ENCODE results near the gene CBR3. TPM values are rescaled to one million over a fixed set of nuclear protein-coding genes. Genes with fewer than 3 reads are reported as not detected.

Gene CBR3
- polyA plus RNA-seq, 1 of the 3 experiments (the other 2 are of a cell fraction): 6.7 TPM

DNA sequence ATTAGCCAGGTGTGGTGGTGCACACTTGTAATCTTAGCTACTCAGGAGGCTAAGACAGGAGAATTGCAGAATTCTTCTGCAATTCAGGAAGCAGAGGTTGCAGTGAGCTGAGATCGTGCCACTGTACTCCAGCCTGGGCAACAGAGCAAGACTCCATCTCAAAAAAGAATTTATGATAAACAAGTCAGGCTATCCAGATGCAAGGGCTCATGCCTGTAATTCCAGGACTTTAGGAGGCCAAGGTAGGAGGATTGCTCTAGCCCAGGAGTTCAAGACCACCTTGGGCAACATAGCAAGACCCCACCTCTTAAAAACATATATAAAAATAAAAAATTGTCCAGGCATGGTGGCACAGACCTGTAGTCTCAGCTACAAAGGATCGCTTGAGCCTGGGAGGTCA, 10.5 kb upstream of the CBR3 start:
- ChIA-PET CTCF (interaction anchor here (1.2 to 6.8 kb wide), 5 partner anchors 12 to 95 kb away, joined by 4 to 56 read pairs (median 10); partner anchors contain the start of gene CBR3), POLR2A (no interaction called here)
- TF ChIP-seq NRF1 (IDR thresholded peaks at IDR 0.05; ENCODE audit: low read depth, low read length): no peak
- TF ChIP-seq MEF2A (IDR thresholded peaks at IDR 0.05; ENCODE audit: borderline replicate concordance, low read depth): no peak
- TF ChIP-seq USF2 (IDR thresholded peaks at IDR 0.05; ENCODE audit: borderline replicate concordance, low read depth, low read length): no peak
- TF ChIP-seq TEAD4 (IDR thresholded peaks at IDR 0.05; ENCODE audit: borderline replicate concordance, insufficient read depth): no peak
- no peak for TF ChIP-seq MXI1 (IDR thresholded peaks at IDR 0.05; ENCODE audit: low read depth, low read length)
- no peak for TF ChIP-seq EP300 (IDR thresholded peaks at IDR 0.05; ENCODE audit: borderline replicate concordance in 1 of 2, low read depth in 1 of 2, low read length in 1 of 2)
- TF ChIP-seq, protein P1, sequence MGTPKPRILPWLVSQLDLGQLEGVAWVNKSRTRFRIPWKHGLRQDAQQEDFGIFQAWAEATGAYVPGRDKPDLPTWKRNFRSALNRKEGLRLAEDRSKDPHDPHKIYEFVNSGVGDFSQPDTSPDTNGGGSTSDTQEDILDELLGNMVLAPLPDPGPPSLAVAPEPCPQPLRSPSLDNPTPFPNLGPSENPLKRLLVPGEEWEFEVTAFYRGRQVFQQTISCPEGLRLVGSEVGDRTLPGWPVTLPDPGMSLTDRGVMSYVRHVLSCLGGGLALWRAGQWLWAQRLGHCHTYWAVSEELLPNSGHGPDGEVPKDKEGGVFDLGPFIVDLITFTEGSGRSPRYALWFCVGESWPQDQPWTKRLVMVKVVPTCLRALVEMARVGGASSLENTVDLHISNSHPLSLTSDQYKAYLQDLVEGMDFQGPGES (IDR thresholded peaks at IDR 0.05; ENCODE audit: low read depth, low read length): no peak
- TF ChIP-seq RCOR1 (IDR thresholded peaks at IDR 0.05; ENCODE audit: low read length): no peak
- TF ChIP-seq PBX3 (IDR thresholded peaks at IDR 0.05): no peak
- TF ChIP-seq GATA2 (CRISPR knock-in tag; IDR thresholded peaks at IDR 0.05): no peak
- no peak for TF ChIP-seq RFX5 (IDR thresholded peaks at IDR 0.05; ENCODE audit: low read length)
- TF ChIP-seq TAF1 (IDR thresholded peaks at IDR 0.05; ENCODE audit: borderline replicate concordance, low read depth, low read length): no peak
- no peak for TF ChIP-seq ZBTB33 (IDR thresholded peaks at IDR 0.05; ENCODE audit: borderline replicate concordance, low read depth)
- TF ChIP-seq FOXM1 (IDR thresholded peaks at IDR 0.05; ENCODE audit: low read depth): no peak
- TF ChIP-seq NFIC (IDR thresholded peaks at IDR 0.05; ENCODE audit: borderline replicate concordance): no peak
- no peak for TF ChIP-seq EZH2phosphoT487 (IDR thresholded peaks at IDR 0.05; ENCODE audit: borderline replicate concordance, low read depth)
- TF ChIP-seq FOXJ3 (CRISPR knock-in tag; IDR thresholded peaks at IDR 0.05): no peak
- TF ChIP-seq TCF12 (IDR thresholded peaks at IDR 0.05): no peak
- TF ChIP-seq GABPA (IDR thresholded peaks at IDR 0.05; ENCODE audit: low read depth): no peak
- TF ChIP-seq REST (IDR thresholded peaks at IDR 0.05; ENCODE audit: low read depth, low read length): no peak
- H3K27me3 ChIP-seq (ENCODE audit: insufficient read depth): no peaks in the 10 kb centered on the region
- WGBS (ENCODE audit: low lambda C conversion rate): 94% methylated on average over 2 of the region's 2 CpGs
- no peaks in the 10 kb centered on the region for H3F3A ChIP-seq (replicated peaks; ENCODE audit: insufficient read depth)
- no peak overlapping the region for H3K9ac ChIP-seq
- no peak for DNase-seq
- H3K9me3 ChIP-seq: no peaks in the 10 kb centered on the region
- no peaks in the 10 kb centered on the region for H3K9me2 ChIP-seq
- H4K20me1 ChIP-seq (ENCODE audit: insufficient read depth): no peaks in the 10 kb centered on the region
- H3K27ac ChIP-seq (ENCODE audit: low read depth in 2 of 2, low read length in 1 of 2): no peak overlapping the region
- H3K4me2 ChIP-seq: no peak overlapping the region
- H2AFZ ChIP-seq (ENCODE audit: low read depth): no peak overlapping the region
- no peaks in the 10 kb centered on the region for H3K79me2 ChIP-seq (ENCODE audit: insufficient read depth)
- H3K4me3 ChIP-seq (ENCODE audit: low read depth in 2 of 2, low read length in 1 of 2): no peak overlapping the region
- H3K36me3 ChIP-seq (replicated peaks in 1 of 2; ENCODE audit: control insufficient read depth in 1 of 2, insufficient read depth in 2 of 2, low read length in 1 of 2): no peaks in the 10 kb centered on the region
- H3K4me1 ChIP-seq (ENCODE audit: control insufficient read depth in 1 of 2, insufficient read depth in 2 of 2, low read depth in 1 of 2, low read length in 1 of 2): no peaks in the 10 kb centered on the region

Measured in SK-N-SH (cell line).